ENCODE results near the gene PLGRKT. TPM values are rescaled to one million over a fixed set of nuclear protein-coding genes. Genes with fewer than 3 reads are reported as not detected.
"Not testable (repeated sequence)": the region's sequence is repeated elsewhere in the genome, so short reads cannot be mapped to it uniquely, and the experiment has no call there.

The PLGRKT gene
- total RNA-seq, 1 experiment from 2014 or later, result 11.4 TPM

- ATAC-seq (no peak), DNase-seq (no peak)
- Histone ChIP-seq H3K9ac (ENCODE audit: low read length) (no peak overlapping the region), H3K27me3 (ENCODE audit: low read length) (no peaks in the 10 kb centered on the region), H2AFZ (ENCODE audit: low read length) (no peak overlapping the region), H3K79me2 (ENCODE audit: low read length) (no peaks in the 10 kb centered on the region), H3K27ac (ENCODE audit: low read length) (no peak overlapping the region), H3K9me2 (replicated peaks; ENCODE audit: low read length) (no peaks in the 10 kb centered on the region), H3K4me1 (ENCODE audit: insufficient read depth, low read length) (no peaks in the 10 kb centered on the region), H3F3A (ENCODE audit: low read length, unreplicated experiment) (no peaks in the 10 kb centered on the region), H3K4me2 (ENCODE audit: low read length) (no peak overlapping the region), H3K36me3 (ENCODE audit: low read depth, low read length) (peaks cover 11% of the 10 kb centered on the region; the same call in 1 of the 2 replicates), H4K20me1 (ENCODE audit: low read length) (no peaks in the 10 kb centered on the region), H3K9me3 (ENCODE audit: low read length) (no peaks in the 10 kb centered on the region), H3K4me3 (ENCODE audit: low read length) (no peak overlapping the region)
- POLR2A ChIA-PET (ENCODE audit: unreplicated experiment), result no interaction called here
- no TSS peak for BruUV-seq (replicated peaks)
- intact Hi-C loops (cut with micrococcal nuclease), result no loop called here
- CTCF ChIA-PET, result no interaction called here
- no peak for TF ChIP-seq EZH2 (IDR thresholded peaks at IDR 0.05; ENCODE audit: low read length, unreplicated experiment)
- no peak for TF ChIP-seq CTCF (conservative IDR thresholded peaks at IDR 0.05; ENCODE audit: low read depth, low read length)
Observed at GRCh38 chr9:5466766-5467165, 29.0 kb upstream of the PLGRKT start.

GRCh38 chr9:5466005-5466404 lies 28.3 kb upstream of the PLGRKT start:
- H3K36me3 ChIP-seq (ENCODE audit: low read depth, low read length), result peaks cover 11% of the 10 kb centered on the region; the same call in 1 of the 2 replicates
- intact Hi-C loops (cut with micrococcal nuclease), result no loop called here
- H3K4me1 ChIP-seq (ENCODE audit: insufficient read depth, low read length), result no peaks in the 10 kb centered on the region
- TF ChIP-seq EZH2 (IDR thresholded peaks at IDR 0.05; ENCODE audit: low read length, unreplicated experiment), result no peak
- TF ChIP-seq EZH2phosphoT487 (IDR thresholded peaks at IDR 0.05; ENCODE audit: borderline replicate concordance, low read length), result no peak
- no peak for TF ChIP-seq CTCF (conservative IDR thresholded peaks at IDR 0.05; ENCODE audit: low read depth, low read length)
- CTCF ChIA-PET, result no interaction called here
- H3K79me2 ChIP-seq (ENCODE audit: low read length), result no peaks in the 10 kb centered on the region
- H3F3A ChIP-seq (ENCODE audit: low read length, unreplicated experiment), result no peaks in the 10 kb centered on the region
- no peak overlapping the region for H3K4me3 ChIP-seq (ENCODE audit: low read length)
- H3K4me2 ChIP-seq (ENCODE audit: low read length), result no peak overlapping the region
- no peak overlapping the region for H2AFZ ChIP-seq (ENCODE audit: low read length)
- H3K9me3 ChIP-seq (ENCODE audit: low read length), result no peaks in the 10 kb centered on the region
- POLR2A ChIA-PET (ENCODE audit: unreplicated experiment), result no interaction called here
- no peaks in the 10 kb centered on the region for H3K9me2 ChIP-seq (replicated peaks; ENCODE audit: low read length)
- BruUV-seq (replicated peaks), result no TSS peak
- no peak overlapping the region for H3K27ac ChIP-seq (ENCODE audit: low read length)
- DNase-seq (no peak), ATAC-seq (no peak)
- no peak overlapping the region for H3K9ac ChIP-seq (ENCODE audit: low read length)
- no peaks in the 10 kb centered on the region for H4K20me1 ChIP-seq (ENCODE audit: low read length)
- no peaks in the 10 kb centered on the region for H3K27me3 ChIP-seq (ENCODE audit: low read length)

- H3K9me3 ChIP-seq (ENCODE audit: low read length); H3K27ac ChIP-seq (ENCODE audit: low read length); CTCF ChIA-PET; ATAC-seq; H3K9ac ChIP-seq (ENCODE audit: low read length); H3K4me3 ChIP-seq (ENCODE audit: low read length); H3K79me2 ChIP-seq (ENCODE audit: low read length); H3K4me2 ChIP-seq (ENCODE audit: low read length); H3K9me2 ChIP-seq (replicated peaks; ENCODE audit: low read length); H3K27me3 ChIP-seq (ENCODE audit: low read length); POLR2A ChIA-PET (ENCODE audit: unreplicated experiment); H3K4me1 ChIP-seq (ENCODE audit: insufficient read depth, low read length); DNase-seq; BruUV-seq (replicated peaks); H4K20me1 ChIP-seq (ENCODE audit: low read length); H3F3A ChIP-seq (ENCODE audit: low read length, unreplicated experiment); intact Hi-C loops (cut with micrococcal nuclease); H2AFZ ChIP-seq (ENCODE audit: low read length): not testable (repeated sequence)
- peaks cover 11% of the 10 kb centered on the region; the same call in 1 of the 2 replicates for H3K36me3 ChIP-seq (ENCODE audit: low read depth, low read length)
Observed at GRCh38 chr9:5464831-5465330, 27.2 kb upstream of the PLGRKT start.
